Stimulated activated CD8-positive, alpha-beta memory T cell treated with anti-CD3 and anti-CD28 coated beads, Interleukin-15, amount 100 ng/mL, for 4 hours (primary cell): Measurements from ENCODE around the gene MIGA1.
"Not testable (repeated sequence)": the region's sequence is repeated elsewhere in the genome, so short reads cannot be mapped to it uniquely, and the experiment has no call there.

Experiments used
- DNase-seq, 2 donors: peaks; one replicate each; pipeline ENCODE4 v3.0.0-alpha.2; 2020; ENCODE audit warnings: low read depth in 2 of 2

The MIGA1 gene

GRCh38 chr1:77802026-77802425 is 22.6 kb downstream of the MIGA1 start:
- no peak for DNase-seq

- no peak for DNase-seq
Measured at GRCh38 chr1:77803371-77803770, 23.9 kb downstream of the MIGA1 start.

DNA sequence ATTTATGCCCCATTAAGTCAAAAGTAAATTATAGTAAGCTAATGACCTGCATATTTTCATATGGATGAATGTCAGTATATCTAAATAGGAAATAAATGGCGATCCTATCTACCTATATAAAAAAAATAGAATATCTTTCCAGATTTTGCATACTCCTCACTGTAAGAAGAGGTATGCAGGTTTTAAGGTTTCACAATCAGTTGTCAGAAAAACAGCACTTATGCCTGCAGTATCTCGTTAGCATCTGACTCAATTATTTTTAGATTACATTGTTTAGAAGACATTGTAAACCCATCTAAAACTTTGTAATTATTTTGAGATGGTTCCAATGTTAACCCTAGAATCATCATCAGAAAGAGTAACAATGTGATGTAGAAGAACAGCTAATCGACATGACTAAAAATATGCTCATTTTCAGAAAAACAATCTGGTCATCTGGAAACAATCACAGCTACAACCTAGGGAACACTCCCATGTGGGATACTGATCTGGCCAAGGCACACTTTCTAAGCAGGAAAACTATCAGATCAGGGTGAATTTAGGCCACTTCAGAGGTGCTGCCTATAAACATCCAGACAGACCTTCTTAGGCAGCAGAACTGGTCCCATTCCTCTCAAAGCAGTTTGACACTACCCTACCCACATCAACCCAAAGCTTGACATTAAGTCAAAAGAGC is 30.5 kb downstream of the MIGA1 start:
- not testable (repeated sequence) for DNase-seq

GRCh38 chr1:77811589-77811988 is 32.1 kb downstream of the MIGA1 start:
- not testable (repeated sequence) for DNase-seq

- no peak for DNase-seq
Measured at GRCh38 chr1:77817368-77818209, 38.1 kb downstream of the MIGA1 start.

- no peak for DNase-seq
Measured at GRCh38 chr1:77820121-77820520, 40.7 kb downstream of the MIGA1 start.

DNA sequence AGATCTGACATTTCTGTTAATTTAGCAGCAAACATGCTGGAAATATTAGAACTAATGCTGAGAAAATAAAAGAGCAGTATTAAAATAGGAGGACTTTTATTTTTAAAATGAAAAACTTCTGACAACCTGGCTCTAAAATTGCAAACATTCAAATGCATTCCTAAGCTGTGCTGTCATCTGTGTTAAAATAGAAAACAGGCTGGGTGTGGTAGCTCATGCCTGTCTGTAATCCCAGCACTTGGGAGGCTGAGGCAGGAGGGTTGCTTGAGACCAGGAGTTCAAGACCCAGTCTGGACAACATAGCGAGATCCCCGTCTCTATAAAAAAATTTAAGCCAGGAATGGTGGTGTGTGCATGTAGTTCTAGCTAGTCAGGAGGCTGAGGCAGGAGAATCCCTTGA is 44.6 kb downstream of the MIGA1 start:
- no peak for DNase-seq

GRCh38 chr1:77824694-77825093 is 45.2 kb downstream of the MIGA1 start:
- DNase-seq: no peak

- DNase-seq: no peak
Measured at GRCh38 chr1:77825131-77825709, 45.8 kb downstream of the MIGA1 start.

- not testable (repeated sequence) for DNase-seq
Measured at GRCh38 chr1:77826851-77827250, 47.4 kb downstream of the MIGA1 start.

DNA sequence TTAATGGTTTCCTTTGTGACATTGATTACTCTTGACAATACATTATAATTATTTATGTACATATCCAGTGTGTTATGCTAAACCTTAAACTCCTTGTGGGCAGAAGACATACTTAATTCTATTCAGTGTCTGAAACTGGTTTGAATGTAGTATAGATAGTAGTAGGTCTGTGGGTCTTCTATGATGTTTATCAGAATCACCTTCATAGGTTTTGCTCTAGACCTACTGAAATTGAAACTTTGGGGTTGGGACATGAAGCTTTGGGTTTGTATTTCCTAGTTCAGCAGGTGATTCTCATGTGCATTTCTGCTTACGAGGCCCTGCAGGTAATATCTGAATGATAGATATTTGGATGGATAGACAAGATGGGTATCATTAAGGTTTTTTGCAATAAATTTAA is 48.6 kb downstream of the MIGA1 start:
- no peak for DNase-seq

DNA sequence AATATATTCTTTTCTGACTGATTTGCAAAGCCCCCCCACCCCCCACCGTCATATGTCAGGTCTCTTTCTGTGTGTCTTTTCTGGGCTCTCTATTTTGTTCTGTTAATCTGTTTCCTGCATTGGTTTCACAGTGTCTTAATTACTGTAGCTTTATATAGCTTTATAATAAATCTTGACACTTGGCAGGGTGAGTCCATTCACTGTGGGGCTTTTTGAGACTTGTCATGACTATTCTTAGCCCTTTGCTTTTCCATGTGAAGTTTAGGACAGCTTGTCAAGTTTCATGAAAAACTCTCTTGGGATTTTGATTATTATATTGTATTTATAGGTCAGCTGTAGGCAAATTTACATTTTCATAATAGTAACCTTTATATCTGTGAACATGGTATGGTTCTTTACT is 50.4 kb downstream of the MIGA1 start:
- DNase-seq: no peak

- DNase-seq: no peak
Measured at GRCh38 chr1:77830946-77831345, 51.5 kb downstream of the MIGA1 start.

DNA sequence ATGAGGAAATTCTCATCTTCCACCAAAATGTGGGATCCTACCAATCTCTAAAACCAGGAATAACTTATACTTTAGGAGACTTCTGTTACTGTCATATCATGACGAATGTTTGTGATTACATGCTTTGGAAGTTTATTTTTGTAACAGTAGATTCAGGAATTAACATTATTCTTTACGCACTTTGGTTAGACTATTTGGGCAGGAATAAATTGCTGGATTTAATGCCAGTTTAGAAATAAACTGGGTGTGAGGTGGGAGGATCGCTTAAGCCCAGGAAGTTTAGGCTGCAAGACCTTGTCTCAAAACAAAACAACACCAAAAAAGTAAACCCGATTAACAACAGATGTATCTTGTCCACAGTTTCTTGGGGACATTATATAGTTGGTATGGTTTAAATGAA is 52.1 kb downstream of the MIGA1 start:
- no peak for DNase-seq

GRCh38 chr1:77831976-77832711 is 52.7 kb downstream of the MIGA1 start:
- no peak for DNase-seq

- DNase-seq: no peak
Measured at GRCh38 chr1:77832901-77833300, 53.5 kb downstream of the MIGA1 start.

- DNase-seq: no peak
Measured at GRCh38 chr1:77833521-77834100, 54.2 kb downstream of the MIGA1 start.

DNA sequence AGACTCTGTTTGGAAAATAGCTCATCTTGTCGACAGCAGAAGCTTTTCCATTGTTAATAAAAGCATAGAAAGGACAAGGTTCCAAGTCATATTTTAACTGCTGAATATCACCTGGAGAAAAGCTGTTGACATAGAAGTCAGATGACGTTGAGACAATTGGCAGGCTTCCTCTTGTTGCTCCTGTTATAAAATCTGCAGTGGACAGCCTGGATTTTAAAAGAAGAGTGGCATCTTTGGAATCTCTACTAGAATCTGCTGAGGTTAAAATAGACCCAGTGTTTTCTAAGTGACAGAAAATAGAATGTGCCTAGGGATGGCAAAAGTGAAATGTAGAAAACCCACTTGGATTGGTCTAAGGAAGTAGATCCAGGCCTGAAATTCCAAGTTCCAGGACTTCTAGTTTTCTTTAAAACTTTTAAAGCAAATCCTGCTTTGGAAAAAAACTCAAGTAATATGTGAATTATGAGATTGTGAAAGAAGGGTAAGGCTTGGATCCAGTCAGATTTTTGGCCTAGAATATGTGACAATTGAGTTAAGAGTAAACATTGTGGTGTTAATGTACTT is 55.4 kb downstream of the MIGA1 start:
- no peak for DNase-seq

DNA sequence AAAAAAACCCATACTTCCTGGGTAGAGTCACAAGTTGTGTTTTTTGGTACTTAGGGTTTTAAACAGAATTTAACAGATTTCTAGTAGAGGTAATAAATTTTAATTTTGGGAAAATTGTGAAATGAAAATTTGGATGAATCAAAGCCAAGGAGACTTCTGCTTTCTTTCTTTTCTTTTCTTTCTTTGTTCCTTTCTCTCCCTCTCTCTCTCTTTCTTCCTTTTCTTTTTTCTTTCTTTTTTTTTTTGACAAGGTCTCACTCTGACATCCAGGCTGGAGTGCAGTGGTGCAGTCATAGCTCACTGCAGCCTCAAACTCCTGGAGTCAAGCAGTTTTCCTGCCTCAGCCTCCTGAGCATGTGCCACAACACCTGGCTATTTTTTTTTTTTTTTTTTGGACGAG is 62.1 kb downstream of the MIGA1 start:
- DNase-seq: no peak

DNA sequence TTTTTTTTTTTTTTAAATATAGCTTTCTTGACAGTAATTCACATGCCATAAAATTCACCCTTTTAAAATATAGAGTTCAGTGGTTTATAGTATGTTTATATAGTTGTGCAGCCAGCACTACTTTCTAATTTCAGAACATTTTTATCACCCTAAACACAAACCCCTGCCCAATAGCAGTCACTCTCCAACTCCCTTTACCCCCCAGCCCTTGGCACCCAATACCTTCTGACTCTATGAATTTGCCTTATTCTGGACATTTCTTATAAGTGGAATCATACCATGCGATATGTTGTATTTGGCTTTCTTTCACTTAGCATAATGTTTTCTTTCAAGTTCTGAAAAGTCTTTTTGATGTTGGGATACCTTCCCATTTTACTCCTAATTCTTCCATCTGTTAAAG is 66.5 kb downstream of the MIGA1 start:
- DNase-seq: no peak

DNA sequence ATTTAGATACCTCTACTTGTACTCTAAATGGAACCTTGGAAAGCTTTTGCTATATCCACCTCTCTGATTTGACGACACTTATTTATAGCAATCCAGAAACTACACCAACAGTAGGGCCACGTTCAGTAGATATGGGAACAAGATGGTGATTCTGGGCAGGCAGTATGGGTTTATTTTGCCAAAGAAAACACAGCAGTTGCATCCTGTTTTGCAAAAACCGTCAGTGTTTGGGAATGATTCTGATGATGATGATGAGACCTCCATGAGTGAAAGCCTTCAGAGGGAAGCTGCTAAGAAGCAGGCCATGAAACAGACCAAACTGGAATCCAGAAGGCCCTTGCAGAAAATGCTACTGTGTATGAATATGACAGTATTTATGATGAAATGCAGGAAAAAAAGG is 67.5 kb downstream of the MIGA1 start:
- no peak for DNase-seq
